Neural cell (in vitro differentiated cells): ENCODE results near the gene ADCY4. TPM values are rescaled to one million over a fixed set of nuclear protein-coding genes. Genes with fewer than 3 reads are reported as not detected.

Experiments
- H2AFZ ChIP-seq: fragments of 200-600, 300-800 bp; sonication (generic), shearing (Covaris generic); 2 replicates; pipeline ENCODE4 v1.6.0; 2014; ENCODE audit warnings: low read depth, mild to moderate bottlenecking, antibody characterized with exemption, low read length, moderate library complexity
- H3F3A ChIP-seq: fragments of 200-600 bp; shearing (Covaris generic); 2 replicates; pipeline ENCODE4 v1.6.1; 2016; ENCODE audit warnings: mild to moderate bottlenecking, moderate library complexity, mixed read lengths, antibody characterized with exemption, low read length; ENCODE audit not compliant: insufficient read depth, poor library complexity, severe bottlenecking
- H3K27ac ChIP-seq: fragments of 200-600, 300-800 bp; sonication (generic), shearing (Covaris generic); 2 replicates; pipeline ENCODE4 v1.5.1; 2014; ENCODE audit warnings: mild to moderate bottlenecking, low read length, moderate library complexity
- H3K27me3 ChIP-seq: fragments of 300-800, 200-600 bp; sonication (generic), shearing (Covaris generic); 2 replicates; pipeline ENCODE4 v1.6.0; 2014; ENCODE audit warnings: mild to moderate bottlenecking, low read depth, low read length, moderate library complexity; ENCODE audit not compliant: insufficient read depth
- H3K36me3 ChIP-seq: fragments of 300-800, 200-600 bp; sonication (generic), shearing (Covaris generic); 2 replicates; pipeline ENCODE4 v1.5.1; 2014; ENCODE audit warnings: mild to moderate bottlenecking, antibody characterized with exemption, low read length, moderate library complexity; ENCODE audit not compliant: insufficient read depth
- H3K4me2 ChIP-seq: fragments of 300-800, 200-600 bp; sonication (generic), shearing (Covaris generic); 2 replicates; pipeline ENCODE4 v1.6.0; 2014; ENCODE audit warnings: mild to moderate bottlenecking, low read length
- H3K4me3 ChIP-seq: fragments of 300-800, 200-600 bp; sonication (generic), shearing (Covaris generic); 2 replicates; pipeline ENCODE4 v1.5.1; 2014; ENCODE audit warnings: mild to moderate bottlenecking, low read length, moderate library complexity
- H3K79me2 ChIP-seq: fragments of 200-600 bp; shearing (Covaris generic); replicated peaks from 2 replicates; pipeline ENCODE4 v1.6.0; 2014; ENCODE audit warnings: mild to moderate bottlenecking, low read length, moderate library complexity; ENCODE audit not compliant: insufficient read depth
- H3K9ac ChIP-seq: fragments of 300-800, 200-600 bp; sonication (generic), shearing (Covaris generic); 2 replicates; pipeline ENCODE4 v1.6.1; 2016; ENCODE audit warnings: mild to moderate bottlenecking, low read length, mixed read lengths
- H3K9me2 ChIP-seq: fragments of 200-600 bp; shearing (Covaris generic); 2 replicates; pipeline ENCODE4 v1.6.1; 2016; ENCODE audit warnings: mild to moderate bottlenecking, low read length, mixed read lengths; ENCODE audit not compliant: insufficient read depth
- H3K9me3 ChIP-seq: fragments of 200-600, 300-800 bp; sonication (generic), shearing (Covaris generic); 2 replicates; pipeline ENCODE4 v1.6.1; 2016; ENCODE audit warnings: mild to moderate bottlenecking, mixed run types, low read length, moderate library complexity, mixed read lengths
- H4K20me1 ChIP-seq: fragments of 200-600 bp; shearing (Covaris generic); 2 replicates; pipeline ENCODE4 v1.6.1; 2016; ENCODE audit warnings: mild to moderate bottlenecking, mixed run types; ENCODE audit not compliant: insufficient read depth
- CTCF ChIP-seq: fragments of 450-650 bp; IDR thresholded peaks from 2 replicates; pipeline ENCODE4 v1.5.1; 2014; ENCODE audit warnings: antibody characterized with exemption, mild to moderate bottlenecking, moderate library complexity; ENCODE audit not compliant: poor library complexity, severe bottlenecking
- EP300 ChIP-seq: fragments of 450-650 bp; conservative IDR thresholded peaks from 2 replicates; pipeline ENCODE4 v1.6.1; 2014; ENCODE audit warnings: antibody characterized with exemption, mild to moderate bottlenecking, moderate library complexity; ENCODE audit not compliant: poor library complexity, severe bottlenecking
- EZH2 ChIP-seq: fragments of 200-600, 300-800 bp; shearing (Covaris generic), sonication (generic); IDR thresholded peaks from 2 replicates; pipeline ENCODE4 v1.6.1; 2014; ENCODE audit warnings: antibody characterized with exemption, low read length, borderline replicate concordance, mild to moderate bottlenecking; ENCODE audit not compliant: insufficient read depth, poor library complexity, severe bottlenecking
- MXI1 ChIP-seq: fragments of 450-650 bp; conservative IDR thresholded peaks from 2 replicates; pipeline ENCODE4 v1.6.1; 2014; ENCODE audit warnings: antibody characterized with exemption, mild to moderate bottlenecking; ENCODE audit not compliant: poor library complexity, severe bottlenecking
- POLR2AphosphoS5 ChIP-seq: IDR thresholded peaks from 2 replicates; pipeline ENCODE4 v1.6.1; 2012
- RAD21 ChIP-seq: fragments of 450-650 bp; conservative IDR thresholded peaks from 2 replicates; pipeline ENCODE4 v1.6.1; 2014; ENCODE audit warnings: antibody characterized with exemption, mild to moderate bottlenecking, moderate library complexity
- SMC3 ChIP-seq: fragments of 450-650 bp; conservative IDR thresholded peaks from 2 replicates; pipeline ENCODE4 v1.6.1; 2014; ENCODE audit warnings: antibody characterized with exemption, mild to moderate bottlenecking, moderate library complexity; ENCODE audit not compliant: poor library complexity
- TAF1 ChIP-seq: IDR thresholded peaks from 2 replicates; pipeline ENCODE4 v1.6.1; 2012; ENCODE audit warnings: low read depth
- polyA plus RNA-seq: library from polyadenylated mRNA; depleted of rRNA; stranded (reverse); fragments of >200 nt; gene quantifications from 2 replicates; pipeline ENCODE4 v1.2.3, GENCODE V29; 2014
- TF ChIP-seq, protein P1 (sequence below): IDR thresholded peaks from 2 replicates; pipeline ENCODE4 v1.6.1; 2012; ENCODE audit warnings: borderline replicate concordance

ADCY4 gene
- polyA plus RNA-seq, 1 donor from 2014 or later, result not detected

DNA sequence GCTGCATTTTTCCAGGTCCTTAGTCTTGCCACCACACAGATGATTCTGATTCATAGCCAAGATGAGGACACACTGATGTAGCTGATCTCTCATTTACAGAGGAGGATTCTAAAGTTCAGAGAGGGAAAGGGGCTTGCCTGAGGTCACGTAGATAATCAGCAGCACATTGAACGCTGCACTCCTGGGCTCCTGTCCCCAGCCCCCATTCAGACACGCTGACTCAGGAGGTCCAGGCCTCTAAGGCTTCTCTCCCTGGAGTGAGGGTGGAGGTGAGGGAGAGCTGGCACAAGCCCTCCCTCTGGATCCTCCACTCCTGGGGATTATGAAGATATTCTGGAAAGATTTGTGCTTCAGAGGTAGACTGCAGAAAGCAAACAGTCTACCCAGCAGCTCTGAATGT is 43.5 kb upstream of the ADCY4 start:
- H2AFZ ChIP-seq, result no peak overlapping the region
- no peaks in the 10 kb centered on the region for H3F3A ChIP-seq
- H3K79me2 ChIP-seq, result no peaks in the 10 kb centered on the region
- no peaks in the 10 kb centered on the region for H3K9me2 ChIP-seq
- H3K36me3 ChIP-seq, result no peaks in the 10 kb centered on the region
- TF ChIP-seq, protein P1, sequence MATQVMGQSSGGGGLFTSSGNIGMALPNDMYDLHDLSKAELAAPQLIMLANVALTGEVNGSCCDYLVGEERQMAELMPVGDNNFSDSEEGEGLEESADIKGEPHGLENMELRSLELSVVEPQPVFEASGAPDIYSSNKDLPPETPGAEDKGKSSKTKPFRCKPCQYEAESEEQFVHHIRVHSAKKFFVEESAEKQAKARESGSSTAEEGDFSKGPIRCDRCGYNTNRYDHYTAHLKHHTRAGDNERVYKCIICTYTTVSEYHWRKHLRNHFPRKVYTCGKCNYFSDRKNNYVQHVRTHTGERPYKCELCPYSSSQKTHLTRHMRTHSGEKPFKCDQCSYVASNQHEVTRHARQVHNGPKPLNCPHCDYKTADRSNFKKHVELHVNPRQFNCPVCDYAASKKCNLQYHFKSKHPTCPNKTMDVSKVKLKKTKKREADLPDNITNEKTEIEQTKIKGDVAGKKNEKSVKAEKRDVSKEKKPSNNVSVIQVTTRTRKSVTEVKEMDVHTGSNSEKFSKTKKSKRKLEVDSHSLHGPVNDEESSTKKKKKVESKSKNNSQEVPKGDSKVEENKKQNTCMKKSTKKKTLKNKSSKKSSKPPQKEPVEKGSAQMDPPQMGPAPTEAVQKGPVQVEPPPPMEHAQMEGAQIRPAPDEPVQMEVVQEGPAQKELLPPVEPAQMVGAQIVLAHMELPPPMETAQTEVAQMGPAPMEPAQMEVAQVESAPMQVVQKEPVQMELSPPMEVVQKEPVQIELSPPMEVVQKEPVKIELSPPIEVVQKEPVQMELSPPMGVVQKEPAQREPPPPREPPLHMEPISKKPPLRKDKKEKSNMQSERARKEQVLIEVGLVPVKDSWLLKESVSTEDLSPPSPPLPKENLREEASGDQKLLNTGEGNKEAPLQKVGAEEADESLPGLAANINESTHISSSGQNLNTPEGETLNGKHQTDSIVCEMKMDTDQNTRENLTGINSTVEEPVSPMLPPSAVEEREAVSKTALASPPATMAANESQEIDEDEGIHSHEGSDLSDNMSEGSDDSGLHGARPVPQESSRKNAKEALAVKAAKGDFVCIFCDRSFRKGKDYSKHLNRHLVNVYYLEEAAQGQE, result no peak
- TF ChIP-seq EP300 (no peak), EZH2 (no peak), MXI1 (no peak), POLR2AphosphoS5 (no peak), TAF1 (no peak), CTCF (no peak), SMC3 (no peak), RAD21 (no peak)
- no peaks in the 10 kb centered on the region for H3K9me3 ChIP-seq
- H3K27ac ChIP-seq, result no peak overlapping the region
- no peak overlapping the region for H3K9ac ChIP-seq
- no peaks in the 10 kb centered on the region for H3K27me3 ChIP-seq
- no peak overlapping the region for H3K4me2 ChIP-seq
- no peaks in the 10 kb centered on the region for H4K20me1 ChIP-seq
- no peak overlapping the region for H3K4me3 ChIP-seq

- no peaks in the 10 kb centered on the region for H3K36me3 ChIP-seq
- no peaks in the 10 kb centered on the region for H3K79me2 ChIP-seq
- TF ChIP-seq MXI1 (no peak), EP300 (no peak), RAD21 (no peak), SMC3 (no peak), CTCF (no peak), EZH2 (no peak), TAF1 (no peak), POLR2AphosphoS5 (no peak)
- TF ChIP-seq, protein P1, result no peak
- no peak overlapping the region for H2AFZ ChIP-seq
- H3K9ac ChIP-seq, result no peak overlapping the region
- H4K20me1 ChIP-seq, result no peaks in the 10 kb centered on the region
- H3K9me2 ChIP-seq, result no peaks in the 10 kb centered on the region
- H3K27me3 ChIP-seq, result no peaks in the 10 kb centered on the region
- H3K4me2 ChIP-seq, result no peak overlapping the region
- no peaks in the 10 kb centered on the region for H3K9me3 ChIP-seq
- no peak overlapping the region for H3K27ac ChIP-seq
- no peak overlapping the region for H3K4me3 ChIP-seq
- H3F3A ChIP-seq, result no peaks in the 10 kb centered on the region
Measured at GRCh38 chr14:24377657-24378056, 42.8 kb upstream of the ADCY4 start.
